ENCODE data around the gene MEG3. TPM values are rescaled to one million over a fixed set of nuclear protein-coding genes. Genes with fewer than 3 reads are reported as not detected.

MEG3 gene
- total RNA-seq, 4 donors from 2014 or later = 101 to 177 (median 167) TPM

- no peaks in the 10 kb centered on the region for H3K36me3 ChIP-seq
- no peak overlapping the region for H3K27ac ChIP-seq
- no peak for TF ChIP-seq POLR2A (IDR thresholded peaks at IDR 0.05)
- no peak for TF ChIP-seq EP300 (IDR thresholded peaks at IDR 0.05)
- TF ChIP-seq CTCF (IDR thresholded peaks at IDR 0.05) = no peak
- 79 to 86% methylated on average over 15 of the region's 15 CpGs for WGBS, 2 donors
- H3K9me3 ChIP-seq = no peaks in the 10 kb centered on the region
- H3K4me1 ChIP-seq = peaks cover 0 to 19% (median 0%) of the 10 kb centered on the region in 4 donors
- H3K4me3 ChIP-seq = no peak overlapping the region
- H3K27me3 ChIP-seq = no peaks in the 10 kb centered on the region
- no peak for DNase-seq (ENCODE audit: low spot score in 2 of 2)
Measured at GRCh38 chr14:100841761-100842403, 16.0 kb downstream of the MEG3 start.

GRCh38 chr14:100842799-100843198, 16.9 kb downstream of the MEG3 start:
- DNase-seq (ENCODE audit: low spot score in 2 of 2) = no peak
- WGBS, 2 donors = 41 to 45% methylated on average over 8 of the region's 8 CpGs
- no peak for TF ChIP-seq CTCF (IDR thresholded peaks at IDR 0.05)
- no peak for TF ChIP-seq EP300 (IDR thresholded peaks at IDR 0.05)
- no peak for TF ChIP-seq POLR2A (IDR thresholded peaks at IDR 0.05)
- Histone ChIP-seq H3K9me3 (no peaks in the 10 kb centered on the region), H3K4me1 (peaks cover 0 to 19% (median 0%) of the 10 kb centered on the region in 4 donors), H3K36me3 (no peaks in the 10 kb centered on the region), H3K4me3 (no peak overlapping the region), H3K27me3 (no peaks in the 10 kb centered on the region), H3K27ac (no peak overlapping the region)

- Histone ChIP-seq H3K9me3 (no peaks in the 10 kb centered on the region), H3K27me3 (no peaks in the 10 kb centered on the region), H3K4me3 (no peak overlapping the region), H3K27ac (no peak overlapping the region), H3K4me1 (peaks cover 0 to 16% (median 0%) of the 10 kb centered on the region in 4 donors), H3K36me3 (no peaks in the 10 kb centered on the region)
- DNase-seq (ENCODE audit: low spot score in 2 of 2) = no peak
- TF ChIP-seq POLR2A (IDR thresholded peaks at IDR 0.05) = no peak
- no peak for TF ChIP-seq EP300 (IDR thresholded peaks at IDR 0.05)
- 89 to 92% methylated on average over 4 of the region's 4 CpGs for WGBS, 2 donors
Measured at GRCh38 chr14:100844082-100844408, 18.1 kb downstream of the MEG3 start.

GRCh38 chr14:100844421-100844820, 18.5 kb downstream of the MEG3 start:
- no peaks in the 10 kb centered on the region for H3K27me3 ChIP-seq
- H3K4me3 ChIP-seq = no peak overlapping the region
- no peaks in the 10 kb centered on the region for H3K36me3 ChIP-seq
- peaks cover 0 to 14% (median 0%) of the 10 kb centered on the region in 4 donors for H3K4me1 ChIP-seq
- no peaks in the 10 kb centered on the region for H3K9me3 ChIP-seq
- WGBS, 2 donors = 80 to 88% methylated on average over 9 of the region's 9 CpGs
- no peak for TF ChIP-seq EP300 (IDR thresholded peaks at IDR 0.05)
- TF ChIP-seq CTCF (IDR thresholded peaks at IDR 0.05) = no peak
- TF ChIP-seq POLR2A (IDR thresholded peaks at IDR 0.05) = no peak
- no peak for DNase-seq (ENCODE audit: low spot score in 2 of 2)
- no peak overlapping the region for H3K27ac ChIP-seq

GRCh38 chr14:100844846-100845245, 18.9 kb downstream of the MEG3 start:
- H3K9me3 ChIP-seq = no peaks in the 10 kb centered on the region
- H3K4me3 ChIP-seq = no peak overlapping the region
- no peak overlapping the region for H3K27ac ChIP-seq
- DNase-seq (ENCODE audit: low spot score in 2 of 2) = no peak
- H3K36me3 ChIP-seq = no peaks in the 10 kb centered on the region
- peaks cover 0 to 14% (median 0%) of the 10 kb centered on the region in 4 donors for H3K4me1 ChIP-seq
- no peaks in the 10 kb centered on the region for H3K27me3 ChIP-seq
- WGBS, 2 donors = 87 to 88% methylated on average over 13 of the region's 13 CpGs
- TF ChIP-seq POLR2A (IDR thresholded peaks at IDR 0.05) = no peak
- no peak for TF ChIP-seq EP300 (IDR thresholded peaks at IDR 0.05)

GRCh38 chr14:100845341-100845740, 19.4 kb downstream of the MEG3 start:
- WGBS, 2 donors = 62 to 65% methylated on average over 15 to 17 of the region's 17 CpGs
- H3K27ac ChIP-seq = no peak overlapping the region
- TF ChIP-seq CTCF (IDR thresholded peaks at IDR 0.05) (no peak), POLR2A (IDR thresholded peaks at IDR 0.05) (no peak)
- H3K4me1 ChIP-seq = peaks cover 0 to 14% (median 0%) of the 10 kb centered on the region in 4 donors
- no peaks in the 10 kb centered on the region for H3K36me3 ChIP-seq
- H3K4me3 ChIP-seq = no peak overlapping the region
- H3K27me3 ChIP-seq = no peaks in the 10 kb centered on the region
- no peaks in the 10 kb centered on the region for H3K9me3 ChIP-seq
- no peak for DNase-seq (ENCODE audit: low spot score in 2 of 2)

All from tibial nerve (tissue), 4 donors.